GM12892 (cell line): ENCODE results near the gene GPA33.

Experiments used
- POLR2A ChIP-seq: IDR thresholded peaks from 2 replicates; pipeline ENCODE4 v1.6.1; 2011; ENCODE audit warnings: low read depth, low read length, control low read depth
- POLR2AphosphoS5 ChIP-seq: IDR thresholded peaks from 2 replicates; pipeline ENCODE4 v1.6.1; 2011; ENCODE audit warnings: low read depth, low read length, control low read depth

DNA sequence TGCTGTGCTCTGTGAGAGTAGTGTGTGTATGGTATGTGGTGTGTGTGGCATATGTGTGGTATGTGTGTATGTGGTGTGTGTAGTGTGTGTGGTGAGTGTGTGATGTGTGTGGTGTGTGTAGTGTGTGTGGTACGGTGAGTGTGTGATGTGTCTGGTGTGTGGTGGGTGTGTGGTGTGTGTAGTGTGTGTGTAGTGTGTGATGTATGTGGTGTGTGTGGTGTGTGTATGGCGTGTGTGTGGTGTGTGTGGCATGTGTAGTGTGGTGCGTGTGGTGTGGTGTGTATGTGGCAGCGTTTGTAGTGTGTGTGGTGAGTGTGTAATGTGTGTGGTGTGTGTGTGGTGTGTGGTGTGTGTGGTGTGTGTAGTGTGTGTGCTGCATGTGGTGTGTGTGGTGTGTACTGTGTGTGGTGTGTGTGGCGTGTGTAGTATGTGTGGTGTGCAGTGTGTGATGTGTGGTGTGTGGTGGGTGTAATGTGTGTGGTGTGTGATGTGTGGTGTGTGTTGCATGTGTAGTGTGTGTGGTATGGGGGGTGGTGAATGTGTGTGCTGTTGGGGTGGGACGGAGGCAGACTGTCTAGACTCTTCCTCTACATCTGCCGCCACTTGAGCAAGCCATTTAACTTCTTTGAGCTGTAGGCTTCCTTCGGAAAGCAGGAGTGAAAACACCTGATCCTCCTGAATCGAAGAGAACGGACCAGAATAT lies 33.5 kb downstream of the GPA33 start:
- TF ChIP-seq POLR2A (no peak), POLR2AphosphoS5 (no peak)
